ENCODE measurements around the gene NDUFS7. TPM values are rescaled to one million over a fixed set of nuclear protein-coding genes. Genes with fewer than 3 reads are reported as not detected.

Gene NDUFS7
- total and polyA plus RNA-seq, 12 donors: 248 to 498 (median 377) TPM

DNA sequence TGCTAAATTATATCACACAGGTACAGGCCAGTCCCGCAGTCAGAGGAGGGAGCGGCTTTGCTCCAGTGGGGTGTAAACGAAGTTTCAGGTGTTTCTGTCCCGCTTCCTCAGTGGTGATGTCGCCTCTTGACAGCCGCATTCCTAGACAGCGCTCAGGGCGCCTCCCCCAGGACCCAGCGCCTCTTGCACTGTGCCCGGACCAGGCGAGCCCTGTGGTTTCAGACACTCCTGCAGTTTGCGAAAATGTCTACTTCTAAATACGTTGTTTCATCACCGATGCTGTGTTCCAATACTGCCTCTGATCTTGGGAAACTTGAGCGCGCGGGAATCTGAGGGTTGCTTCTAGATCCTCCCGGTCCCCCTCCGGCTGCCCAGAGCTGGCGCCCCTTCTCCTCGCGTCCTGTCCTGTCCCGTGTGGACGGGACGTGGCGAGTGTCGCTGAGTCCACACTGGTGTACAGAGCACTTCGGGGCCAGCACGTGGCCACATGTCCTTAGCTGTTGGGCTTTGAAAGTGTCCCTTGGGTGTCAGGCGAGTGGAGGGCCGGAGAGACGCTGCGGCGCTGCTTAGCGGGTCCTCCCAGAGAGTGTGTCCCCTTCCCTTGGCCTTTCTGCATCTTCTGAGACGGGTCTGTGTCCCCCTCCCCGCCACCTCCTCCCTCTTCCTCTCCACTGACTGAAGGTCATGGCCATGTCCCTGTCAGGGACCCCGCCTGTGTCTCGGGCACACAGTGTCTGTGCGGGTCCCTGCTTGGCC, 39.9 kb downstream of the NDUFS7 start:
- intact Hi-C loops (cut with DNase I): no loop called here
- no peak for ATAC-seq
- 89 to 92% methylated on average over 40 of the region's 40 CpGs for WGBS, 2 donors
- Histone ChIP-seq H3K9me3 (no peaks in the 10 kb centered on the region), H3K4me1 (peaks cover under 1 to 28% (median 8%) of the 10 kb centered on the region in 9 donors), H3K36me3 (peaks cover 5 to 93% (median 65%) of the 10 kb centered on the region in 9 donors), H3K4me3 (no peak overlapping the region), H3K27me3 (no peaks in the 10 kb centered on the region), H3K27ac (no peak overlapping the region)
- DNase-seq: no peak
- TF ChIP-seq, protein P1, sequence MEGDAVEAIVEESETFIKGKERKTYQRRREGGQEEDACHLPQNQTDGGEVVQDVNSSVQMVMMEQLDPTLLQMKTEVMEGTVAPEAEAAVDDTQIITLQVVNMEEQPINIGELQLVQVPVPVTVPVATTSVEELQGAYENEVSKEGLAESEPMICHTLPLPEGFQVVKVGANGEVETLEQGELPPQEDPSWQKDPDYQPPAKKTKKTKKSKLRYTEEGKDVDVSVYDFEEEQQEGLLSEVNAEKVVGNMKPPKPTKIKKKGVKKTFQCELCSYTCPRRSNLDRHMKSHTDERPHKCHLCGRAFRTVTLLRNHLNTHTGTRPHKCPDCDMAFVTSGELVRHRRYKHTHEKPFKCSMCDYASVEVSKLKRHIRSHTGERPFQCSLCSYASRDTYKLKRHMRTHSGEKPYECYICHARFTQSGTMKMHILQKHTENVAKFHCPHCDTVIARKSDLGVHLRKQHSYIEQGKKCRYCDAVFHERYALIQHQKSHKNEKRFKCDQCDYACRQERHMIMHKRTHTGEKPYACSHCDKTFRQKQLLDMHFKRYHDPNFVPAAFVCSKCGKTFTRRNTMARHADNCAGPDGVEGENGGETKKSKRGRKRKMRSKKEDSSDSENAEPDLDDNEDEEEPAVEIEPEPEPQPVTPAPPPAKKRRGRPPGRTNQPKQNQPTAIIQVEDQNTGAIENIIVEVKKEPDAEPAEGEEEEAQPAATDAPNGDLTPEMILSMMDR (IDR thresholded peaks at IDR 0.05): no peak

DNA sequence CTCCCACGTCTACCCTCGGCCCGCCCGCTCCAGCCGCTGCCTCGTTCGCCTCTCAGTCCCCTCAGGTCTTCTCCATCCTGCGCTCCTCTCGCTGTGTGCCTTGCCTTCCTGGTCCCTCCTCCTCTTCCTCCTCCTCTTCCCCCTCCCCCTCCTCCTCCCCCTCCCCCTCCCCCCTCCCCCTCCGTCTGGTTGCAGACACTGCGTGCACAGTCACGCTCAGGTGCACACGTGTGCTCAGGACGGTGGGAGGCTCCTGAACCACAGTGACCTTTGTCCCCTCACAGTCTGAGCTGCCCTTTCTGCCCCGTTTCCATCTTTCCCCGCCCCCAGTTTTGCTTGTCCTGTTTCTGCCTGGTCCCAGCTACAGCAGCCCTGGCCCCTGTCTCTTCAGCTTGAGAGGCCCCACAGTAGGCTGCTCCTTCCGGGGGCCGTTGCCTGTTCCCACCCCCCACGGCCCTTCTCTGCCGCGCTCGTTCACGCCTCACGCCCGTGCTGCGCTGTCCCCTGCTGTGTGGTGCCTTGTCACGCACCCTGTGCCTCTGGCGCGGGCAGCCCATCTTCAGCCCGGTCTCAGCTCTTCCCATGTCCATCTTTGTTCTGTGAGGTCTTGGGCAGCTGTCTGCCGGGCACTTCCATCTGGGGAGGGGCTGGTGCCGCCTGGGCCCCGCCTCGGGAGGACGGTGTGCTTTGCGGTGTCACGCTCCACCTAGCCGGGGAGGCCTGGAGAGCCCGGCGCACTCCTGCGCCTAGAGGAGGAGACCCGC, 40.7 kb downstream of the NDUFS7 start:
- H3K4me1 ChIP-seq: peaks cover 0 to 28% (median 8%) of the 10 kb centered on the region in 9 donors
- ATAC-seq (no peak), DNase-seq (no peak)
- 89% methylated on average over 32 to 40 of the region's 42 CpGs for WGBS, 2 donors
- H3K27me3 ChIP-seq: no peaks in the 10 kb centered on the region
- no peaks in the 10 kb centered on the region for H3K9me3 ChIP-seq
- H3K36me3 ChIP-seq: peaks cover 5 to 93% (median 61%) of the 10 kb centered on the region in 9 donors
- H3K27ac ChIP-seq: no peak overlapping the region
- TF ChIP-seq, protein P1 (IDR thresholded peaks at IDR 0.05): no peak
- intact Hi-C loops (cut with DNase I): no loop called here
- H3K4me3 ChIP-seq: no peak overlapping the region

DNA sequence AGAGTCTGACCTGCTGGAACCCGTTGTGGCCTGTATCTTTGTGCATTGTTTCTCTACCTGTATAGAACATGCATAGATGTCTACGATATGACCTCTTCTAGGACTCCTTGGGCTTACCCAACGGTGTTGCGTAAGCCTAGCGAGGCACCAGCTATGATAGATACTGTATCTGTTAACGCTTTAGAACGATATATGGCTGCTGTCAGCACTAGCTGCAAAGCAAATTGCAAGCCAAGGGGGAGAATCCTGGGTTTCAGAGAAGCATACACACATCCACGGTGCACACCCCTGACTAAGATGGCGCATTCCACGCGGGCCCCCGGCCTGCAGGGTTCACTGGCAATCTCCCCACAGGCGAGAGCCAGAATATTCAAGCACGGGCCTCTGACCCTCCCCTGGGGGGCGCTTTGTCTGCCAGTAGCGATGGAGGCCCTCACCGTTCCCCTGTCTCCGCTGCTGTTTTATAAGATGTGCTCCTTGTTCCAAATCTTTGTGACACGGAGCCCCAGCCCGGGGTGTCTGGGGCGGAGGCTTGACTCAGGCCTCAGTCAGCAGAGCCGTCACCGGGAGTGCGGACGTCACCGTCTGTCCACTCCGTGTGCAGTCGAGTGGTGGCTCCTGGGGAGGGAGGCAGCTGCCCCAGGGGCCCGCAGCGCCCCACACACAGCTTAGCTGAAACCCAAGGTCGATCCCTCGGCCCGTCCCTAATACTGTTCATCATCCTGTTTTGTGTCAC, 41.6 kb downstream of the NDUFS7 start:
- TF ChIP-seq, protein P1 (IDR thresholded peaks at IDR 0.05): no peak
- intact Hi-C loops (cut with DNase I): no loop called here
- no peak for ATAC-seq
- Histone ChIP-seq H3K4me1 (peaks cover 0 to 35% (median 12%) of the 10 kb centered on the region in 9 donors), H3K36me3 (peaks cover 5 to 98% (median 60%) of the 10 kb centered on the region in 9 donors), H3K27me3 (no peaks in the 10 kb centered on the region), H3K4me3 (no peak overlapping the region), H3K9me3 (no peaks in the 10 kb centered on the region), H3K27ac (no peak overlapping the region)
- DNase-seq: no peak
- 82 to 83% methylated on average over 33 of the region's 33 CpGs for WGBS, 2 donors

DNA sequence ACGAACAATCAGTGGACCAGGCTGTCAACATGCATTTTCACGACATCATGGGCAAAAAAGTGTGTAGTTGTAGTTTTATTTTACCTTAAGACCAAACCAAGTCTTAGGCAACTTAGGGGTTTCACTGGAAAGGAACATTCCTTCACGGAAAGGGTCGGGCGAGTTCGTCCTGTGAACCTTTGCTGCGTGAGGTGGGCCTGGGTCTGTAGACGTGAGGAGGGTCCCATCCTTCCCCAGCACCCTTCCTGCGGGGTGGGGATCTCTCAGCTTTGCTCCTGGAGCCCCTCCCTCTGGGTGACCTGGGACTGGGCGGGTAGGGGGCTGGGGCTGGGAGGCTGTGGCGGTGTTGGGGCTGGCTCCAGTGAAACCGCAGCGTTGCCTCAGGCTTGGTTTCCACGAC, 42.2 kb downstream of the NDUFS7 start:
- H3K9me3 ChIP-seq: no peaks in the 10 kb centered on the region
- H3K36me3 ChIP-seq: peaks cover 5 to 98% (median 58%) of the 10 kb centered on the region in 9 donors
- ATAC-seq (no peak), DNase-seq (no peak)
- H3K27ac ChIP-seq: no peak overlapping the region
- peaks cover 0 to 40% (median 16%) of the 10 kb centered on the region in 9 donors for H3K4me1 ChIP-seq
- intact Hi-C loops (cut with DNase I): no loop called here
- 92 to 93% methylated on average over 14 of the region's 14 CpGs for WGBS, 2 donors
- TF ChIP-seq, protein P1 (IDR thresholded peaks at IDR 0.05): no peak
- H3K27me3 ChIP-seq: no peaks in the 10 kb centered on the region
- no peak overlapping the region for H3K4me3 ChIP-seq

Data from heart right ventricle (tissue), 16 donors.